Measurements from ENCODE around the gene PFN3.

The PFN3 gene

GRCh38 chr5:177437623-177438022 is 37.2 kb upstream of the PFN3 start:
- DNase-seq: no peak

- no peak for DNase-seq
Observed at GRCh38 chr5:177435847-177436536, 35.5 kb upstream of the PFN3 start.

GRCh38 chr5:177434942-177435738 is 34.7 kb upstream of the PFN3 start:
- no peak for DNase-seq

GRCh38 chr5:177434437-177434836 is 34.0 kb upstream of the PFN3 start:
- peak; percentile 70 for DNase-seq

GRCh38 chr5:177433658-177434217 is 33.3 kb upstream of the PFN3 start:
- no peak for DNase-seq

GRCh38 chr5:177432839-177433657 is 32.6 kb upstream of the PFN3 start:
- DNase-seq: no peak

GRCh38 chr5:177432143-177432838 is 31.8 kb upstream of the PFN3 start:
- no peak for DNase-seq

- peak; percentile 74 for DNase-seq
Observed at GRCh38 chr5:177431317-177432142, 31.1 kb upstream of the PFN3 start.

GRCh38 chr5:177430972-177431316 is 30.5 kb upstream of the PFN3 start:
- peak; percentile 22 for DNase-seq

GRCh38 chr5:177430140-177430951 is 29.9 kb upstream of the PFN3 start:
- no peak for DNase-seq

GRCh38 chr5:177429248-177430040 is 29.0 kb upstream of the PFN3 start:
- DNase-seq: peak; percentile 92

GRCh38 chr5:177428574-177429217 is 28.2 kb upstream of the PFN3 start:
- no peak for DNase-seq

GRCh38 chr5:177427919-177428573 is 27.6 kb upstream of the PFN3 start:
- peak; percentile 39 for DNase-seq

GRCh38 chr5:177427211-177427822 is 26.9 kb upstream of the PFN3 start:
- DNase-seq: no peak

- peak; percentile 80 for DNase-seq
Observed at GRCh38 chr5:177426566-177427210, 26.2 kb upstream of the PFN3 start, which contains the start of gene GRK6. Gene GRK6 (plus strand): TSS chr5:177426676. CDS start chr5:177426846, 170 bp downstream.

- peak; percentile 100 for DNase-seq
Observed at GRCh38 chr5:177425801-177426565, 25.5 kb upstream of the PFN3 start.
